K562 (cell line): ENCODE measurements around the gene KIF21A. TPM values are rescaled to one million over a fixed set of nuclear protein-coding genes. Genes with fewer than 3 reads are reported as not detected.

ENCODE experiments used
- ATAC-seq: fragments of 200-7000 bp; cut with Tn5 transposase; 3 replicates; pipeline ENCODE4 v1.9.1; 2020; ENCODE audit warnings: moderate library complexity
- BruUV-seq: library from RNA; stranded (reverse); fragments of 400-500 nt; replicated peaks from 2 replicates; lab custom pipeline; 2021; lab: Mats Ljungman, UMichigan
- CTCF ChIA-PET: fragments of 300-600 bp; formaldehyde crosslinking; extraction: SDS; loops from one replicate; lab custom pipeline; 2021; ENCODE audit warnings: low intra/inter-chr PET ratio; lab: Yijun Ruan, JAX
- POLR2A ChIA-PET: fragments of 300-600, 350-650 bp; sonication (Branson Sonifier 250); formaldehyde crosslinking; extraction: SDS; loops from one replicate; lab custom pipeline; 2021; ENCODE audit warnings: antibody characterized with exemption, inconsistent platforms; lab: Yijun Ruan, JAX
- DNase-seq, 4 experiments: peaks; one replicate each; pipeline versions ENCODE4 v3.0.0 to v3.0.0-alpha.2; 2011 to 2018; ENCODE audit warnings: low spot score in 3 of 4, mixed read lengths in 3 of 4; ENCODE audit errors: extremely low read depth in 1 of 4
- FAIRE-seq: peaks from 2 replicates; lab custom pipeline; 2011; peaks lifted over from hg19 to GRCh38; lab: Jason Lieb, UNC
- H2AFZ ChIP-seq: 2 replicates; pipeline ENCODE4 v1.6.0; 2011; ENCODE audit warnings: low read depth, low read length, control low read depth, inconsistent platforms
- H3K27ac ChIP-seq: fragments of 200-600 bp; 3 replicates; pipeline ENCODE4 v1.8.0; 2011; ENCODE audit warnings: low read depth, mild to moderate bottlenecking, control low read depth, inconsistent platforms, low read length, moderate library complexity, mixed read lengths; ENCODE audit errors: extremely low read depth
- H3K27me3 ChIP-seq, 2 experiments: fragments of 300-600 bp in 1 of 2; 2 replicates in 1 of 2; 3 replicates in 1 of 2; pipeline versions ENCODE4 v1.6.0 to v1.8.0; 2011; ENCODE audit warnings: inconsistent platforms in 2 of 2, low read length in 2 of 2, mild to moderate bottlenecking in 1 of 2, mixed read lengths in 1 of 2, moderate library complexity in 1 of 2; ENCODE audit not compliant: control insufficient read depth in 2 of 2, insufficient read depth in 2 of 2
- H3K36me3 ChIP-seq: fragments of 300-600 bp; 3 replicates; pipeline ENCODE4 v1.8.0; 2011; ENCODE audit warnings: mild to moderate bottlenecking, low read length, inconsistent platforms; ENCODE audit not compliant: control insufficient read depth, insufficient read depth
- H3K4me1 ChIP-seq, 2 experiments: fragments of 200-600 bp in 1 of 2; replicated peaks in 1 of 2; 2 replicates in 1 of 2; 3 replicates in 1 of 2; pipeline versions ENCODE4 v1.5.1 to v1.8.0; 2011; ENCODE audit warnings: inconsistent platforms in 2 of 2, low read length in 2 of 2, mild to moderate bottlenecking in 1 of 2, mixed read lengths in 1 of 2, moderate library complexity in 1 of 2; ENCODE audit not compliant: control insufficient read depth in 2 of 2, insufficient read depth in 2 of 2
- H3K4me2 ChIP-seq: 2 replicates; pipeline ENCODE4 v1.6.1; 2011; ENCODE audit warnings: low read length, control low read depth, inconsistent platforms, mixed read lengths; ENCODE audit not compliant: insufficient read depth
- H3K4me3 ChIP-seq: fragments of 200-600 bp; sonication (generic), shearing (Covaris generic); 2 replicates; pipeline ENCODE4 v1.5.1; 2016; ENCODE audit warnings: control low read depth, inconsistent platforms
- H3K79me2 ChIP-seq: fragments of 200-600 bp; 3 replicates; pipeline ENCODE4 v1.8.0; 2011; ENCODE audit warnings: low read length, inconsistent platforms; ENCODE audit not compliant: control insufficient read depth, insufficient read depth
- H3K9ac ChIP-seq, 2 experiments: 2 replicates each; pipeline versions ENCODE4 v1.6.0 to v1.6.1; 2011; ENCODE audit warnings: low read depth in 2 of 2, low read length in 2 of 2, control low read depth in 1 of 2, inconsistent platforms in 1 of 2, mild to moderate bottlenecking in 1 of 2, mixed read lengths in 1 of 2; ENCODE audit not compliant: insufficient read depth in 1 of 2
- H3K9me1 ChIP-seq: one replicate; pipeline ENCODE4 v1.6.0; 2011; ENCODE audit warnings: inconsistent platforms, mild to moderate bottlenecking, low read length, moderate library complexity; ENCODE audit not compliant: control insufficient read depth, insufficient read depth
- H3K9me3 ChIP-seq: replicated peaks from 2 replicates; pipeline ENCODE4 v1.5.1; 2011; ENCODE audit warnings: low read depth, low read length, inconsistent platforms; ENCODE audit not compliant: control insufficient read depth, insufficient read depth
- H4K20me1 ChIP-seq: replicated peaks from 2 replicates; pipeline ENCODE4 v1.6.1; 2011; ENCODE audit warnings: low read length, inconsistent platforms, mixed read lengths; ENCODE audit not compliant: control insufficient read depth, insufficient read depth
- HMG20A ChIP-seq: fragments of 450-650 bp; formaldehyde crosslinking; conservative IDR thresholded peaks from 2 replicates; pipeline ENCODE4 v1.4.0; 2020; ENCODE audit warnings: mild to moderate bottlenecking, mixed read lengths
- KHSRP ChIP-seq: fragments of 450-650 bp; IDR thresholded peaks from 2 replicates; pipeline ENCODE4 v1.6.1; 2017
- RFX7 ChIP-seq: fragments of 250-450 bp; sonication (Bioruptor Pico); IDR thresholded peaks from 2 replicates; pipeline ENCODE4 v1.5.1; 2021; ENCODE audit warnings: mild to moderate bottlenecking
- SP2 ChIP-seq: IDR thresholded peaks from 2 replicates; pipeline ENCODE4 v1.6.1; 2011; ENCODE audit warnings: mild to moderate bottlenecking, low read depth, low read length, moderate library complexity; ENCODE audit not compliant: poor library complexity, severe bottlenecking; ENCODE audit errors: extremely low read depth
- TAL1 ChIP-seq: fragments of 450-650 bp; IDR thresholded peaks from 2 replicates; pipeline ENCODE4 v1.6.1; 2016; ENCODE audit warnings: mild to moderate bottlenecking
- ZNF274 ChIP-seq: IDR thresholded peaks from 2 replicates; pipeline ENCODE4 v1.6.1; 2011; ENCODE audit warnings: low read depth, mild to moderate bottlenecking, low read length, moderate library complexity, borderline replicate concordance
- WGBS: fragments of 100-300 bp; shearing (Covaris generic); methylation state at CpG from one replicate; pipeline ENCODE4 v1.1.6; 2016; ENCODE audit warnings: low coverage, mixed read lengths; ENCODE audit not compliant: insufficient coverage; ENCODE audit errors: missing lambda C conversion rate; 5-methylcytosine and 5-hydroxymethylcytosine counted together
- in situ Hi-C: fragments of 300-500 bp; cut with MboI; formaldehyde crosslinking; loops from 4 replicates; pipeline ENCODE4 v1.15.0; 2018; ENCODE audit warnings: inconsistent platforms, mixed read lengths
- intact Hi-C: fragments of 100-400 bp; cut with micrococcal nuclease; formaldehyde crosslinking; loops from 2 replicates; pipeline ENCODE4 v1.14.2; 2022
- polyA plus RNA-seq, 8 experiments: library from polyadenylated mRNA; depleted of rRNA in 4 of 8; stranded (reverse) in 5 of 8; unstranded in 3 of 8; fragments of >200 nt; fragmentation: Nextera tagmentation in 2 of 8; fragmentation: Illumina TruSeq in 1 of 8; extraction: Ambion mirVana in 2 of 8; extraction: Trizol in 1 of 8; gene quantifications; 2 replicates each; pipeline versions ENCODE4 v1.2.1 to v1.2.3, GENCODE V29; 2011 to 2014; ENCODE audit warnings: inconsistent platforms in 1 of 8, missing spikeins in 1 of 8
- total RNA-seq, 7 experiments: library from RNA; depleted of rRNA in 6 of 7; stranded (reverse); fragments of >200 nt in 6 of 7; fragmentation: Illumina TruSeq in 2 of 7; extraction: Trizol in 2 of 7; gene quantifications; 2 replicates each; pipeline versions ENCODE4 v1.2.1 to v1.2.3, GENCODE V29; 2011 to 2021; ENCODE audit warnings: low replicate concordance in 1 of 7
- TF ChIP-seq, protein P1 (sequence below): fragments of 450-650 bp; IDR thresholded peaks from 2 replicates; pipeline ENCODE4 v1.6.1; 2016
- TF ChIP-seq, protein P2 (sequence below): fragments of 450-650 bp; IDR thresholded peaks from 2 replicates; pipeline ENCODE4 v1.6.1; 2016; ENCODE audit warnings: low read depth

The KIF21A gene
- total and polyA plus RNA-seq, 9 of the 15 experiments (the other 6 are each of a cell fraction or from before 2014, with no cell fraction given), result 17.7 to 45.0 (median 30.3) TPM

- Histone ChIP-seq H3K27me3 (no peaks in the 10 kb centered on the region), H3K4me2 (no peak overlapping the region), H3K27ac (no peak overlapping the region), H3K9me3 (no peaks in the 10 kb centered on the region), H3K9ac (no peak overlapping the region), H4K20me1 (no peaks in the 10 kb centered on the region), H3K36me3 (no peaks in the 10 kb centered on the region)
- POLR2A ChIA-PET, result interaction anchor here (0.6 kb wide), 1 partner anchor 11 kb away, joined by 3 read pairs; no protein-coding TSS in a partner anchor
- FAIRE-seq, result no peak
- DNase-seq, result no peak
- no peak for TF ChIP-seq ZNF274
- TF ChIP-seq, all 486 proteins: peak for 0
- no peak overlapping the region for H3K4me3 ChIP-seq
- no peak for ATAC-seq
- in situ Hi-C loops, result no loop called here
- intact Hi-C loops, result no loop called here
- 72% methylated on average over 3 of the region's 3 CpGs for WGBS
- H2AFZ ChIP-seq, result no peak overlapping the region
- peaks cover 12% of the 10 kb centered on the region; the same call in 2 of the 3 replicates for H3K79me2 ChIP-seq
- no TSS peak for BruUV-seq
- CTCF ChIA-PET, result no interaction called here
- no peaks in the 10 kb centered on the region for H3K4me1 ChIP-seq
- H3K9me1 ChIP-seq, result no peaks in the 10 kb centered on the region
Measured at GRCh38 chr12:39405580-39405979, 37.3 kb downstream of the KIF21A start.

DNA sequence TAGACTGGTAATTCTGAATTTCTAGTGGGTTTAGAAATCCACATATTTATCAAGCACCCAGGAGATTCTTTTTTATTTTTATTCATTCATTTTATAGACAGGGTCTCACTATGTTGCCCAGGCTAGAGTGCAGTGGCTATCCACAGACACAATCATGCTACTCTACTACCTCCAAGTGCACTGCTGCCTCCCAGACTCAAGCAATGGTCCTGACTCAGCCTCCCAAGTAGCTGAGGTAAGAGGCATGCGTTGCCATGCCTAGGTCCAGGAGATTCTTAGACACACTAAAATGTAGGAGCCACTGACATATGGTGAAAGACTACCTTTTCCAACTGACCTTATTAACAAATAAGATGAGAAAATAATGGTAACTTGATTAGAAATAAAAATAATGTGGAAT lies 38.9 kb downstream of the KIF21A start:
- no peak overlapping the region for H3K4me2 ChIP-seq
- no peak overlapping the region for H3K4me3 ChIP-seq
- no peak for FAIRE-seq
- CTCF ChIA-PET, result no interaction called here
- WGBS, result 86% methylated on average over 1 of the region's 1 CpG
- peaks cover 12% of the 10 kb centered on the region; the same call in 2 of the 3 replicates for H3K79me2 ChIP-seq
- H4K20me1 ChIP-seq, result no peaks in the 10 kb centered on the region
- no TSS peak for BruUV-seq
- DNase-seq, result no peak
- H3K36me3 ChIP-seq, result no peaks in the 10 kb centered on the region
- no peaks in the 10 kb centered on the region for H3K9me3 ChIP-seq
- no peak overlapping the region for H3K27ac ChIP-seq
- no peak for ATAC-seq
- POLR2A ChIA-PET, result no interaction called here
- in situ Hi-C loops, result no loop called here
- H3K4me1 ChIP-seq, result no peaks in the 10 kb centered on the region
- intact Hi-C loops, result no loop called here
- H3K9ac ChIP-seq, result no peak overlapping the region
- no peaks in the 10 kb centered on the region for H3K27me3 ChIP-seq
- H3K9me1 ChIP-seq, result no peaks in the 10 kb centered on the region
- H2AFZ ChIP-seq, result no peak overlapping the region
- TF ChIP-seq HMG20A (CRISPR knock-in tag), result no peak
- TF ChIP-seq, protein P1, sequence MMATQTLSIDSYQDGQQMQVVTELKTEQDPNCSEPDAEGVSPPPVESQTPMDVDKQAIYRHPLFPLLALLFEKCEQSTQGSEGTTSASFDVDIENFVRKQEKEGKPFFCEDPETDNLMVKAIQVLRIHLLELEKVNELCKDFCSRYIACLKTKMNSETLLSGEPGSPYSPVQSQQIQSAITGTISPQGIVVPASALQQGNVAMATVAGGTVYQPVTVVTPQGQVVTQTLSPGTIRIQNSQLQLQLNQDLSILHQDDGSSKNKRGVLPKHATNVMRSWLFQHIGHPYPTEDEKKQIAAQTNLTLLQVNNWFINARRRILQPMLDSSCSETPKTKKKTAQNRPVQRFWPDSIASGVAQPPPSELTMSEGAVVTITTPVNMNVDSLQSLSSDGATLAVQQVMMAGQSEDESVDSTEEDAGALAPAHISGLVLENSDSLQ, result no peak
- TF ChIP-seq SP2, result no peak
- TF ChIP-seq KHSRP, result no peak
- no peak for TF ChIP-seq TAL1
- TF ChIP-seq RFX7 (CRISPR knock-in tag), result no peak
- TF ChIP-seq, protein P2, sequence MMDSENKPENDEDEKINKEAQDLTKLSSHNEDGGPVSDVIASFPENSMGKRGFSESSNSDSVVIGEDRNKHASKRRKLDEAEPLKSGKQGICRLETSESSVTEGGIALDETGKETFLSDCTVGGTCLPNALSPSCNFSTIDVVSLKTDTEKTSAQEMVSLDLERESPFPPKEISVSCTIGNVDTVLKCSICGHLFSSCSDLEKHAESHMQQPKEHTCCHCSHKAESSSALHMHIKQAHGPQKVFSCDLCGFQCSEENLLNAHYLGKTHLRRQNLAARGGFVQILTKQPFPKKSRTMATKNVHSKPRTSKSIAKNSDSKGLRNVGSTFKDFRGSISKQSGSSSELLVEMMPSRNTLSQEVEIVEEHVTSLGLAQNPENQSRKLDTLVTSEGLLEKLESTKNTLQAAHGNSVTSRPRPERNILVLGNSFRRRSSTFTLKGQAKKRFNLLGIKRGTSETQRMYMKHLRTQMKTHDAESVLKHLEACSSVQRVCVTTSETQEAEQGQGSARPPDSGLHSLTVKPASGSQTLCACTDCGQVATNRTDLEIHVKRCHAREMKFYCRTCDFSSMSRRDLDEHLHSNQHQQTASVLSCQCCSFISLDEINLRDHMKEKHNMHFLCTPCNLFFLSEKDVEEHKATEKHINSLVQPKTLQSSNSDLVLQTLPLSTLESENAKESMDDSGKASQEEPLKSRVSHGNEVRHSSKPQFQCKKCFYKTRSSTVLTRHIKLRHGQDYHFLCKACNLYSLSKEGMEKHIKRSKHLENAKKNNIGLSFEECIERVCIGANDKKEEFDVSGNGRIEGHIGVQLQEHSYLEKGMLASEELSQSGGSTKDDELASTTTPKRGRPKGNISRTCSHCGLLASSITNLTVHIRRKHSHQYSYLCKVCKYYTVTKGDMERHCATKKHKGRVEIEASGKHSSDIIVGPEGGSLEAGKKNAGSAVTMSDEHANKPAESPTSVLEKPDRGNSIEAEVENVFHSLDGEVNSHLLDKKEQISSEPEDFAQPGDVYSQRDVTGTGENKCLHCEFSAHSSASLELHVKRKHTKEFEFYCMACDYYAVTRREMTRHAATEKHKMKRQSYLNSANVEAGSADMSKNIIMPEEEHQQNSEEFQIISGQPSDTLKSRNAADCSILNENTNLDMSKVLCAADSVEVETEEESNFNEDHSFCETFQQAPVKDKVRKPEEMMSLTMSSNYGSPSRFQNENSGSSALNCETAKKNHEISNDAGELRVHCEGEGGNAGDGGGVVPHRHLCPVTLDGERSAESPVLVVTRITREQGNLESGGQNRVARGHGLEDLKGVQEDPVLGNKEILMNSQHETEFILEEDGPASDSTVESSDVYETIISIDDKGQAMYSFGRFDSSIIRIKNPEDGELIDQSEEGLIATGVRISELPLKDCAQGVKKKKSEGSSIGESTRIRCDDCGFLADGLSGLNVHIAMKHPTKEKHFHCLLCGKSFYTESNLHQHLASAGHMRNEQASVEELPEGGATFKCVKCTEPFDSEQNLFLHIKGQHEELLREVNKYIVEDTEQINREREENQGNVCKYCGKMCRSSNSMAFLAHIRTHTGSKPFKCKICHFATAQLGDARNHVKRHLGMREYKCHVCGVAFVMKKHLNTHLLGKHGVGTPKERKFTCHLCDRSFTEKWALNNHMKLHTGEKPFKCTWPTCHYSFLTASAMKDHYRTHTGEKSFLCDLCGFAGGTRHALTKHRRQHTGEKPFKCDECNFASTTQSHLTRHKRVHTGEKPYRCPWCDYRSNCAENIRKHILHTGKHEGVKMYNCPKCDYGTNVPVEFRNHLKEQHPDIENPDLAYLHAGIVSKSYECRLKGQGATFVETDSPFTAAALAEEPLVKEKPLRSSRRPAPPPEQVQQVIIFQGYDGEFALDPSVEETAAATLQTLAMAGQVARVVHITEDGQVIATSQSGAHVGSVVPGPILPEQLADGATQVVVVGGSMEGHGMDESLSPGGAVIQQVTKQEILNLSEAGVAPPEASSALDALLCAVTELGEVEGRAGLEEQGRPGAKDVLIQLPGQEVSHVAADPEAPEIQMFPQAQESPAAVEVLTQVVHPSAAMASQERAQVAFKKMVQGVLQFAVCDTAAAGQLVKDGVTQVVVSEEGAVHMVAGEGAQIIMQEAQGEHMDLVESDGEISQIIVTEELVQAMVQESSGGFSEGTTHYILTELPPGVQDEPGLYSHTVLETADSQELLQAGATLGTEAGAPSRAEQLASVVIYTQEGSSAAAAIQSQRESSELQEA, result no peak
